HepG2 (cell line): ENCODE results near the gene INF2. TPM values are rescaled to one million over a fixed set of nuclear protein-coding genes. Genes with fewer than 3 reads are reported as not detected.

Source experiments
- DR1 ChIP-seq: sonication (generic); formaldehyde crosslinking; IDR thresholded peaks from 2 replicates; pipeline ENCODE4 v1.8.0; 2021; ENCODE audit warnings: mild to moderate bottlenecking, missing genetic modification reagents, inconsistent platforms
- E2F2 ChIP-seq: sonication (generic); formaldehyde crosslinking; IDR thresholded peaks from 2 replicates; pipeline ENCODE4 v1.4.0; 2020; ENCODE audit warnings: missing genetic modification reagents, borderline replicate concordance
- HMGXB3 ChIP-seq: sonication (generic); formaldehyde crosslinking; IDR thresholded peaks from 2 replicates; pipeline ENCODE4 v1.4.0; 2020; ENCODE audit warnings: missing genetic modification reagents, borderline replicate concordance
- MXD3 ChIP-seq: IDR thresholded peaks from 2 replicates; pipeline ENCODE4 v1.6.1; 2016; ENCODE audit warnings: mild to moderate bottlenecking, missing biosample characterization, missing genetic modification reagents
- RBAK ChIP-seq: sonication (generic); formaldehyde crosslinking; IDR thresholded peaks from 2 replicates; pipeline ENCODE4 v1.5.1; 2020; ENCODE audit warnings: mild to moderate bottlenecking, missing genetic modification reagents
- RBM39 ChIP-seq: fragments of 200-400 bp; formaldehyde crosslinking; IDR thresholded peaks from one replicate; pipeline ENCODE4 v1.6.1; 2018; ENCODE audit warnings: antibody characterized with exemption, mild to moderate bottlenecking, low read depth, low read length; ENCODE audit not compliant: poor library complexity, severe bottlenecking
- polyA plus RNA-seq, 8 experiments: library from polyadenylated mRNA; depleted of rRNA in 3 of 8; stranded (reverse) in 7 of 8; unstranded in 1 of 8; fragments of >200 nt; fragmentation: Illumina TruSeq in 4 of 8; extraction: Trizol in 4 of 8; gene quantifications; 2 replicates each; pipeline versions ENCODE4 v1.2.1 to v1.2.3, GENCODE V29; 2011 to 2016; ENCODE audit warnings: low read depth in 4 of 8, missing spikeins in 1 of 8, mixed read lengths in 1 of 8; ENCODE audit not compliant: insufficient read depth in 1 of 8
- total RNA-seq, 5 experiments: library from RNA; depleted of rRNA; stranded (reverse); fragments of >200 nt; fragmentation: Illumina TruSeq; extraction: Trizol; gene quantifications; 2 replicates each; pipeline ENCODE4 v1.2.3, GENCODE V29; 2016; ENCODE audit warnings: low read depth in 1 of 5
- TF ChIP-seq, protein P1 (sequence below): sonication (generic); formaldehyde crosslinking; IDR thresholded peaks from 2 replicates; pipeline ENCODE4 v1.4.0; 2020; ENCODE audit warnings: mild to moderate bottlenecking, missing genetic modification reagents, borderline replicate concordance
- TF ChIP-seq, protein P2 (sequence below): IDR thresholded peaks from 2 replicates; pipeline ENCODE4 v1.6.1; 2016

The INF2 gene
- total and polyA plus RNA-seq, 2 of the 13 experiments (the other 11 are each of a cell fraction or from before 2014, with no cell fraction given): 16.4 to 26.4 TPM

DNA sequence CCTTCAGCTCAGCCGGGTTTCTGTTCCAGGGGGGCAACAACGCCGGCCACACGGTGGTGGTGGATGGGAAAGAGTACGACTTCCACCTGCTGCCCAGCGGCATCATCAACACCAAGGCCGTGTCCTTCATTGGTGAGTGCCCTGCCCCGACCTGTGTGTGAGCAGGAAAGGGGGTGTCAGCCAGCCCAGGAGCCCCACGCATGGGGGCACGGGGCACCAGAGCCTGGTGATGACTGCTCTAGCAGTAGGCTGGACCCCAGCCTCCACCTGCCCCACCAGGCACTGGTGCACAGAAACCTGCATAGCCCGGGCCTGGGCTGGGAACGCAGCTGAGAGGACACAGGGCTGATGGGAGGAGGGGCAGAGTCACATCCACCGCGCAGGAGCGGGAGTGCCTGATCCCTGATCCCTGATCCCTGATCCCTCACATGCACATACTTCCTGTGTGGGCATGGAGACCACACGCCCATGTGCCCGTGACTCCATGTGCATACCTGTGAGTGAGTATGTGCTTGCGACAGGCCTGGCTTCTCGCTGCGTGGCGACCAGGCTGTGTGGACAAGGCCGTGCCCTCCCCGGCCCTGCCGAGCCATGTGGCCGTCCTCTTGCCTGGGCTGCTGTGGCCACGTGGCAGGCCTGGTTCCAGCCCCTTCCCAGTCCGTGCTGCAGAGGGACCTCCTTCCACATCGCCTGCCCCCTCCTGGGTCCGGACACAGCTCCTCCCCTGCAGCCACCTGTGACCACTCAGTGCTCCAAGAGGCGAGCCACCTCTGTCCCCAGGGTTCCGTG lies 45.8 kb downstream of the INF2 start (continued):
- TF ChIP-seq, protein P1, sequence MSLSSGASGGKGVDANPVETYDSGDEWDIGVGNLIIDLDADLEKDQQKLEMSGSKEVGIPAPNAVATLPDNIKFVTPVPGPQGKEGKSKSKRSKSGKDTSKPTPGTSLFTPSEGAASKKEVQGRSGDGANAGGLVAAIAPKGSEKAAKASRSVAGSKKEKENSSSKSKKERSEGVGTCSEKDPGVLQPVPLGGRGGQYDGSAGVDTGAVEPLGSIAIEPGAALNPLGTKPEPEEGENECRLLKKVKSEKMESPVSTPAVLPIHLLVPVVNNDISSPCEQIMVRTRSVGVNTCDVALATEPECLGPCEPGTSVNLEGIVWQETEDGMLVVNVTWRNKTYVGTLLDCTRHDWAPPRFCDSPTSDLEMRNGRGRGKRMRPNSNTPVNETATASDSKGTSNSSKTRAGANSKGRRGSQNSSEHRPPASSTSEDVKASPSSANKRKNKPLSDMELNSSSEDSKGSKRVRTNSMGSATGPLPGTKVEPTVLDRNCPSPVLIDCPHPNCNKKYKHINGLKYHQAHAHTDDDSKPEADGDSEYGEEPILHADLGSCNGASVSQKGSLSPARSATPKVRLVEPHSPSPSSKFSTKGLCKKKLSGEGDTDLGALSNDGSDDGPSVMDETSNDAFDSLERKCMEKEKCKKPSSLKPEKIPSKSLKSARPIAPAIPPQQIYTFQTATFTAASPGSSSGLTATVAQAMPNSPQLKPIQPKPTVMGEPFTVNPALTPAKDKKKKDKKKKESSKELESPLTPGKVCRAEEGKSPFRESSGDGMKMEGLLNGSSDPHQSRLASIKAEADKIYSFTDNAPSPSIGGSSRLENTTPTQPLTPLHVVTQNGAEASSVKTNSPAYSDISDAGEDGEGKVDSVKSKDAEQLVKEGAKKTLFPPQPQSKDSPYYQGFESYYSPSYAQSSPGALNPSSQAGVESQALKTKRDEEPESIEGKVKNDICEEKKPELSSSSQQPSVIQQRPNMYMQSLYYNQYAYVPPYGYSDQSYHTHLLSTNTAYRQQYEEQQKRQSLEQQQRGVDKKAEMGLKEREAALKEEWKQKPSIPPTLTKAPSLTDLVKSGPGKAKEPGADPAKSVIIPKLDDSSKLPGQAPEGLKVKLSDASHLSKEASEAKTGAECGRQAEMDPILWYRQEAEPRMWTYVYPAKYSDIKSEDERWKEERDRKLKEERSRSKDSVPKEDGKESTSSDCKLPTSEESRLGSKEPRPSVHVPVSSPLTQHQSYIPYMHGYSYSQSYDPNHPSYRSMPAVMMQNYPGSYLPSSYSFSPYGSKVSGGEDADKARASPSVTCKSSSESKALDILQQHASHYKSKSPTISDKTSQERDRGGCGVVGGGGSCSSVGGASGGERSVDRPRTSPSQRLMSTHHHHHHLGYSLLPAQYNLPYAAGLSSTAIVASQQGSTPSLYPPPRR: peak; percentile 78; the same call in 1 of the 2 replicates
- TF ChIP-seq RBAK (CRISPR knock-in tag): peak; percentile 46; the same call in 1 of the 2 replicates
- TF ChIP-seq MXD3 (CRISPR knock-in tag): 0 out of 2 replicates have a peak, but pooled peaks have one; percentile 52
- TF ChIP-seq DR1 (CRISPR knock-in tag): peak; percentile 30; the same call in 1 of the 2 replicates
- TF ChIP-seq HMGXB3 (CRISPR knock-in tag): 0 out of 2 replicates have a peak, but pooled peaks have one; percentile 25
- TF ChIP-seq, protein P2, sequence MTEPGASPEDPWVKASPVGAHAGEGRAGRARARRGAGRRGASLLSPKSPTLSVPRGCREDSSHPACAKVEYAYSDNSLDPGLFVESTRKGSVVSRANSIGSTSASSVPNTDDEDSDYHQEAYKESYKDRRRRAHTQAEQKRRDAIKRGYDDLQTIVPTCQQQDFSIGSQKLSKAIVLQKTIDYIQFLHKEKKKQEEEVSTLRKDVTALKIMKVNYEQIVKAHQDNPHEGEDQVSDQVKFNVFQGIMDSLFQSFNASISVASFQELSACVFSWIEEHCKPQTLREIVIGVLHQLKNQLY (CRISPR knock-in tag): peak; percentile 75; the same call in 1 of the 2 replicates
- no peak for TF ChIP-seq E2F2
- no peak for TF ChIP-seq RBM39
